Measurements from ENCODE around the gene IRF1. TPM values are rescaled to one million over a fixed set of nuclear protein-coding genes. Genes with fewer than 3 reads are reported as not detected.

Gene IRF1
- total and polyA plus RNA-seq, 7 experiments from 2014 or later, result 118 to 632 (median 174) TPM

DNA sequence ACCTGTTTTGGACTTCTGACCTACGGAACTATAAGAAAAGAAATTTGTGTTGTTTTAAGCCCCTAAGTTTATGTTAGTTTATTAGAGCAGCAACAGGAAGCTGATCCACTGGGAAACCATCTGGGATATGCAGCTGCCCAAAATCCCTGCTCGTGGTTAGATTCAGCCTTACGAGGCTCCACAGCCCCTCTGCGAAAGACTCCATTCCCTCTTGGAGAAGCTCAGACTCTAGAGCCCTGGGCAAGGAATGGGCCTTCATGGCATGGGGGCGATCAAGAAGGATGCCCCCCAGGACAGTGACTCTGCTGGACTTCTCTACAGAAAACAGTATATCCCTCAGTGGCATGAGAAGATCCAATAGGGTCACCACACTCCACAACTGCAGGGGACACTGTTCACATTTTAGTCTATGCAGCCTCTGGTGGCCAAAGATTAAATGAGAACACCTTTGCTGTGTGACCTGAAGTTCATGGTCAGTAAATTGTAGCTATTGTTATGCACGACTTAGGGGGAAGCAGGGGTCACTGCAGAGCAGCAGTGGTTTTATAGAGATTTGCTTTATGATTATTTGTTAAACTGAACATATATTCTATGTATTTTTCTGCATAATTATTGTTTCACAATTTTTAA, 21.1 kb downstream of the IRF1 start:
- Mint-ChIP-seq H3K36me3 (peaks cover 0 to 37% (median 5%) of the 10 kb centered on the region in 5 donors), H3K9me3 (peaks cover 0 to 7% (median 0%) of the 10 kb centered on the region in 11 donors), H3K4me1 (peaks cover 56 to 97% (median 92%) of the 10 kb centered on the region in 7 donors), H3K27ac (peak overlapping the region; percentile 69 to 97 (median 93)), H3K27me3 (no peaks in the 10 kb centered on the region), H3K4me3 (peak overlapping the region in 3 of 10 donors; percentile 2 to 32 (median 8))
- ATAC-seq (no peak), DNase-seq (no peak)
- H3K9me3 ChIP-seq (ENCODE audit: control insufficient read depth in 2 of 3, low read length in 3 of 3), result no peaks in the 10 kb centered on the region
- H3K36me3 ChIP-seq (ENCODE audit: control insufficient read depth in 2 of 3, insufficient read depth in 3 of 3, low read length in 3 of 3), result no peaks in the 10 kb centered on the region
- H3K4me3 ChIP-seq (ENCODE audit: low read length), result no peak overlapping the region
- ChIA-PET CTCF (interaction anchor here (0.6 to 4.9 kb wide), 5 partner anchors 10 to 47 kb away, joined by 3 to 23 read pairs (median 3); partner anchors contain the start of gene IRF1), POLR2A (interaction anchor here (0.5 to 13.1 kb wide), 10 partner anchors 10 to 66 kb away, joined by 3 to 268 read pairs (median 14); partner anchors contain the start of gene IRF1)
- H3K4me1 ChIP-seq (ENCODE audit: control insufficient read depth in 2 of 2, insufficient read depth in 2 of 2, low read length in 2 of 2), result peaks cover 72 to 91% of the 10 kb centered on the region in 2 donors
- H3K27me3 ChIP-seq (ENCODE audit: control insufficient read depth in 2 of 2, insufficient read depth in 2 of 2, low read length in 2 of 2), result no peaks in the 10 kb centered on the region
- peak overlapping the region; percentile 62 for H3K27ac ChIP-seq (ENCODE audit: low read depth, low read length)
- intact Hi-C loops (cut with micrococcal nuclease), result no loop called here

DNA sequence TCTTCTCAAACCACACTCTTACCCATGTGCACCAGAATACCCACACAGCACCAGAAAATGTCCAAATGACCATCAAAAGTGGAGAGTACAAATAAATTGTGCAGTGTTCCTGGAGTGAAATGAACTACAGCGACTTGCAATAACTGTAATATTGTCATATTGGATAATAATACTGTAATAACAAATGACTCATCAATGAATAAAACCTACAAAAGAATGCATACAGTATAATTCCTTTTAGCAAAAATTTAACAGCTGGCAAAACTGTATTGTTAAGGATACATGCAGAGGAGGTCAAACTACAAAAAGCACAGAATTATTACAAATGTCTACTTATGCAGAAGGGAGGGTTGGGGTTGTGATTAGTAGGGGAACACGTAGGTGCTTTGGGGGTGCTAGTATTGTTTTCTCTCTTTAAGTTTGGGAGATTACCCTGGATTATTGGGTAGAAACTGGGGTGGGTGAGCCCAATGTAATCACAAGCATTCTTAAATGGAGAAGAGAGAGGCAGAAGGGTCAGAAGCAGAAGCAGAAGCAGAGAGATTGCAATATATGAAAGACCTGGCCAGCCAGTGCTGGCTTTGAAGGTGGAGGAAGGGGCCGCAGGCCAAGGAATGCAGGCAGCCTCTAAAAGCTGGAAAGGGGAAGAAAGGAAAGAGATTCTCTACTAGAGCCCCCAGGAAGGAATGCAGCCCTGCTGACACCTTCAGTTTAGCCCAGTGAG, 21.8 kb downstream of the IRF1 start:
- H3K4me3 Mint-ChIP-seq, result peak overlapping the region in 3 of 10 donors; percentile 13 to 77 (median 32)
- intact Hi-C loops (cut with micrococcal nuclease), result no loop called here
- no peaks in the 10 kb centered on the region for H3K36me3 ChIP-seq (ENCODE audit: control insufficient read depth in 2 of 3, insufficient read depth in 3 of 3, low read length in 3 of 3)
- H3K9me3 Mint-ChIP-seq, result peaks cover 0 to 7% (median 0%) of the 10 kb centered on the region in 11 donors
- H3K27ac ChIP-seq (ENCODE audit: low read depth, low read length), result no peak overlapping the region
- peak overlapping the region in 8 of 9 donors; percentile 3 to 95 (median 88) for H3K27ac Mint-ChIP-seq
- no peaks in the 10 kb centered on the region for H3K27me3 Mint-ChIP-seq
- peaks cover 79 to 91% of the 10 kb centered on the region in 2 donors for H3K4me1 ChIP-seq (ENCODE audit: control insufficient read depth in 2 of 2, insufficient read depth in 2 of 2, low read length in 2 of 2)
- ATAC-seq, result no peak
- no peaks in the 10 kb centered on the region for H3K9me3 ChIP-seq (ENCODE audit: control insufficient read depth in 2 of 3, low read length in 3 of 3)
- POLR2A ChIA-PET, result interaction anchor here (1.1 to 13.1 kb wide), 8 partner anchors 11 to 59 kb away, joined by 3 to 268 read pairs (median 42); partner anchors contain the start of gene IRF1
- CTCF ChIA-PET, result interaction anchor here (0.6 to 4.9 kb wide), 4 partner anchors 21 to 46 kb away, joined by 3 to 23 read pairs (median 3); partner anchors contain the start of gene IRF1
- DNase-seq, result no peak
- peaks cover 0 to 41% (median 5%) of the 10 kb centered on the region in 5 donors for H3K36me3 Mint-ChIP-seq
- H3K4me1 Mint-ChIP-seq, result peaks cover 55 to 98% (median 92%) of the 10 kb centered on the region in 7 donors
- H3K27me3 ChIP-seq (ENCODE audit: control insufficient read depth in 2 of 2, insufficient read depth in 2 of 2, low read length in 2 of 2), result no peaks in the 10 kb centered on the region
- H3K4me3 ChIP-seq (ENCODE audit: low read length), result no peak overlapping the region

DNA sequence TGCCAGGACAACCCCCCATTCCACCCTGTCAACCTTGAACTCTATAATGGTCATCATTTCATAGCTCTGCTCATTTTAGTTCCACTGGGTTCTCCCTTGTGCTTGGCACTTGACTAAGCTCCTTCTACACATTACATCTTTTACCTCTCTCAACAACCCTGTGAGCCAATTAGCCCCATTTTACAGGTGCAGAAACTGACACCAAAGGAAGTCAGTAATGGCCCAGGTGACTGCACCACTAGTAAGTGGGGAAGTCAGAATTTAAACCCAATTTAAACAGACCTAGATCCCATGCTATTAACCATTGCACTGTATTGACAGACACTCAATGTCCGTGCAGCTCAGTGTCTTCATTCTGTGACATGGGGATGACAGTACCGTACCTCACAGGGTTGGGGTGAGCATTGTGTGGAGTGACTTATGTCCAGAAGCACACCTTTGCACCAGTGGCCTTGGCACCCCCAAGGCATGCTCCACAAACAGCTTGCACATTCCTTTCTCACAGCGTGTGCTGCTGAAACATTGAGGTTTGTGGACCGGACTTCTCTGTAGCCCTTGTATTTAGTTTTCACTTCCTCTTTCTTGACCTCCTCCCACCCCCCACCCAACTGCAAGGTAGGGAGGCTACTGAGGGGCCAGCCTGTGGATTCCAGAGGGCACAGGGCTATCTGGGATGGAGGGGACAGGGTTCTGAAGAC, 23.1 kb downstream of the IRF1 start:
- H3K36me3 ChIP-seq (ENCODE audit: control insufficient read depth in 2 of 3, insufficient read depth in 3 of 3, low read length in 3 of 3), result no peaks in the 10 kb centered on the region
- ChIA-PET POLR2A (interaction anchor here (0.6 to 13.1 kb wide), 17 partner anchors 8 to 363 kb away, joined by 3 to 268 read pairs (median 19); partner anchors contain the start of gene IRF1), CTCF (interaction anchor here (1.3 to 4.9 kb wide), 12 partner anchors 11 to 81 kb away, joined by 3 to 25 read pairs (median 10); partner anchors contain the start of gene IRF1)
- H3K4me3 ChIP-seq (ENCODE audit: low read length), result peak overlapping the region; percentile 32
- peak overlapping the region; percentile 37 to 87 (median 66) for H3K4me3 Mint-ChIP-seq
- H3K4me1 ChIP-seq (ENCODE audit: control insufficient read depth in 2 of 2, insufficient read depth in 2 of 2, low read length in 2 of 2), result peaks cover 79 to 95% of the 10 kb centered on the region in 2 donors
- DNase-seq, result no peak
- H3K27me3 ChIP-seq (ENCODE audit: control insufficient read depth in 2 of 2, insufficient read depth in 2 of 2, low read length in 2 of 2), result no peaks in the 10 kb centered on the region
- H3K4me1 Mint-ChIP-seq, result peaks cover 57 to 100% (median 97%) of the 10 kb centered on the region in 7 donors
- no peak for ATAC-seq
- H3K9me3 ChIP-seq (ENCODE audit: control insufficient read depth in 2 of 3, low read length in 3 of 3), result no peaks in the 10 kb centered on the region
- H3K27ac Mint-ChIP-seq, result peak overlapping the region; percentile 59 to 95 (median 93)
- intact Hi-C loops (cut with micrococcal nuclease), result loop anchor here in 1 of 2 donors (2.0 kb wide), 1 partner anchor 41 kb away; no protein-coding TSS in a partner anchor
- no peaks in the 10 kb centered on the region for H3K27me3 Mint-ChIP-seq
- H3K36me3 Mint-ChIP-seq, result peaks cover 0 to 48% (median 9%) of the 10 kb centered on the region in 5 donors
- H3K9me3 Mint-ChIP-seq, result peaks cover 0 to 2% (median 0%) of the 10 kb centered on the region in 11 donors
- H3K27ac ChIP-seq (ENCODE audit: low read depth, low read length), result peak overlapping the region; percentile 69

DNA sequence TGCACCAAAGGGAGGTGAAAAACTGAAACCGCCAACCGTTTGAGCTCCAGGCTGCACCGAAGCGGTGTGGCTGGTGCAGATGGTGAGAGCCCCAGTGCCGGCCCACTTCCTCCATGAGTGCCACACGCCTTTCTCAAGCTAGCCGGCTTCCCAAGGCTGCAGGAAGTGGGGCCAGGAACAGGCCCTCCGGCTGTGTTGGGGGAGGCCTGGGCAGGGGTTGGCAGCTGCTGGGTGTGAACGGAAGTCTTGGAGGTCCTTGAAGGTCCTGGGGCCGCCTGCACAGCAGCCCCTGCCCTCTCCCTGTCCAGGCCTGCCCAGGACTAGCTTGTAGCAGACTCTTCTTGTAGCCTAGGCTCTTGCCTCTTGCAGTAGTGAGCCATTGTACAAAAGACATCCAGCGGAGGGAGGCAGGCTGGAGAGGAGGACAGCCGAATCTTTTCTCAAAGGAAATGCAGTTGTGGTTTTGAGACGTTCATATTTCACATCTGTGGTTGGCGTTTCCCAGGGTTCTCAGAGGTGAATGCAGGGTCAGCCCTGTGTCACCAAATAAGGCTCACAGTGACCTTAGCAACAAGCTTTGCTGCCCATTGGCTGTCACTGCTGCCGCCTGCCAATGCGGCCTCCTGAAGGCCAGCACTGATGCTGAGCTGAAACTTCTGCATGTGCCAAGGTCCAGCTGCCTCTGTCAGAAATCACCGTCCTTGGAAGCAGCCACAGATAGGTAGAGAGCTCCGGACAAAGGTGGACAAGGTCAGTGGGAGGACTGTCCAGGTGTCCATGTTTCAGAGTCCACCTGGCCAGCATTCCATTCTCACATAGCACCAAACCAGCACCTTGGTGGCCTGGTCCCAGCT, 23.9 kb downstream of the IRF1 start:
- peak overlapping the region; percentile 57 for H3K4me3 ChIP-seq (ENCODE audit: low read length)
- peaks cover 58 to 98% (median 97%) of the 10 kb centered on the region in 7 donors for H3K4me1 Mint-ChIP-seq
- intact Hi-C loops (cut with micrococcal nuclease), result loop anchor here (1.0 to 2.0 kb wide), 5 partner anchors 8 to 55 kb away; no protein-coding TSS in a partner anchor
- ChIA-PET CTCF (interaction anchor here (0.8 to 4.9 kb wide), 18 partner anchors 10 to 80 kb away, joined by 3 to 25 read pairs (median 6); partner anchors contain the start of gene IRF1), POLR2A (interaction anchor here (0.6 to 13.1 kb wide), 21 partner anchors 8 to 362 kb away, joined by 3 to 268 read pairs (median 7); partner anchors contain the start of gene IRF1)
- DNase-seq (peak in 8 of 9 donors; percentile 58 to 76 (median 72)), ATAC-seq (peak; percentile 81)
- peaks cover 0 to 2% (median 0%) of the 10 kb centered on the region in 11 donors for H3K9me3 Mint-ChIP-seq
- peaks cover 0 to 53% (median 13%) of the 10 kb centered on the region in 5 donors for H3K36me3 Mint-ChIP-seq
- peak overlapping the region; percentile 83 to 95 (median 94) for H3K27ac Mint-ChIP-seq
- H3K9me3 ChIP-seq (ENCODE audit: control insufficient read depth in 2 of 3, low read length in 3 of 3), result no peaks in the 10 kb centered on the region
- H3K27ac ChIP-seq (ENCODE audit: low read depth, low read length), result peak overlapping the region; percentile 69
- H3K27me3 Mint-ChIP-seq, result no peaks in the 10 kb centered on the region
- H3K4me3 Mint-ChIP-seq, result peak overlapping the region; percentile 72 to 87 (median 78)
- H3K27me3 ChIP-seq (ENCODE audit: control insufficient read depth in 2 of 2, insufficient read depth in 2 of 2, low read length in 2 of 2), result no peaks in the 10 kb centered on the region
- H3K36me3 ChIP-seq (ENCODE audit: control insufficient read depth in 2 of 3, insufficient read depth in 3 of 3, low read length in 3 of 3), result no peaks in the 10 kb centered on the region
- H3K4me1 ChIP-seq (ENCODE audit: control insufficient read depth in 2 of 2, insufficient read depth in 2 of 2, low read length in 2 of 2), result peaks cover 71 to 93% of the 10 kb centered on the region in 2 donors

DNA sequence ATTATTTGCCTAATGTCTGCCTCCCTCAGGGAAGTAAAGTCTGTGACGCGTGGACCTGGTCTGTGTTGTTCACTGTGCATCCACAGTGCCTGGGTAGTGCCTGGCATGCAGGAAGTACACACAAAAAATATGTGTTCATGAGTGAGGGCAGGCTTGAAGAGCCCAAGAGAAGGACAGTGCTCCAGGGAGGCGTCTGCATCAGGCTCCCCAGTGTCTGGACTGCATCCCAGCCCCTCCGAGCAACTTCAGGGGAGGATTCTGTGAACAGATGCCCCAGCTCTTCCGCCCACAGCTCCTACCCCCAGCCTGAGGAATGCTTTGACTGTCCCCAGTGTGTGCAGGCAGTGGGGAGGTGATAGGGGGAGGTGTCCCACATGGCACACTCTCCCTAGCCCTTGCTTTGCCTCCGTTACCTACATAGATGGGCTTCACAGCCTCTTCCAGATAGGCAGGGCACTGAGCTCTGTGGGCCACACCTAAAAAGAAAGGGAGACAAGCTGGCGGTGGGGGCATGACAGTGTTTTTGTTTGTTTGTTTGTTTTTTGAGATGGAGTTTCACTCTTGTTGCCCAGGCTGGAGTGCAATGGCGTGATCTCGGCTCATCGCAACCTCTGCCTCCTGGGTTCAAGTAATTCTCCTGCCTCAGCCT, 25.4 kb downstream of the IRF1 start:
- Histone ChIP-seq H3K36me3 (ENCODE audit: control insufficient read depth in 2 of 3, insufficient read depth in 3 of 3, low read length in 3 of 3) (peaks cover 0 to 4% (median 0%) of the 10 kb centered on the region in 3 experiments), H3K27me3 (ENCODE audit: control insufficient read depth in 2 of 2, insufficient read depth in 2 of 2, low read length in 2 of 2) (no peaks in the 10 kb centered on the region), H3K4me3 (ENCODE audit: low read length) (peak overlapping the region; percentile 59), H3K27ac (ENCODE audit: low read depth, low read length) (peak overlapping the region; percentile 69), H3K4me1 (ENCODE audit: control insufficient read depth in 2 of 2, insufficient read depth in 2 of 2, low read length in 2 of 2) (peaks cover 65 to 92% of the 10 kb centered on the region in 2 donors), H3K9me3 (ENCODE audit: control insufficient read depth in 2 of 3, low read length in 3 of 3) (no peaks in the 10 kb centered on the region)
- Mint-ChIP-seq H3K4me3 (peak overlapping the region; percentile 72 to 87 (median 80)), H3K9me3 (peaks cover 0 to 3% (median 0%) of the 10 kb centered on the region in 11 donors), H3K36me3 (peaks cover 5 to 54% (median 18%) of the 10 kb centered on the region in 5 donors), H3K27me3 (no peaks in the 10 kb centered on the region), H3K4me1 (peaks cover 67 to 97% (median 93%) of the 10 kb centered on the region in 7 donors), H3K27ac (peak overlapping the region; percentile 83 to 95 (median 94))
- ChIA-PET CTCF (interaction anchor here (0.7 to 4.9 kb wide), 13 partner anchors 8 to 50 kb away, joined by 3 to 25 read pairs (median 6); partner anchors contain the start of gene IRF1), POLR2A (interaction anchor here (0.6 to 13.1 kb wide), 17 partner anchors 8 to 55 kb away, joined by 3 to 268 read pairs (median 14); partner anchors contain the start of gene IRF1)
- DNase-seq (no peak), ATAC-seq (no peak)
- intact Hi-C loops (cut with micrococcal nuclease), result no loop called here

Measured in naive thymus-derived CD4-positive, alpha-beta T cell (primary cell).